HTERT RPE-1 (cell line): ENCODE data around the gene CDH22.

Source experiments
- in situ Hi-C: fragments of 300-500 bp; cut with MboI; formaldehyde crosslinking; loops from 4 replicates; pipeline ENCODE4 v1.14.3; 2020; ENCODE audit warnings: low sequenced_read_pairs

Gene CDH22

GRCh38 chr20:46219190-46219589 is 89.1 kb downstream of the CDH22 start:
- in situ Hi-C loops = no loop called here

GRCh38 chr20:46218656-46219055 is 89.6 kb downstream of the CDH22 start:
- in situ Hi-C loops = no loop called here

- in situ Hi-C loops = no loop called here
Measured at GRCh38 chr20:46217583-46217982, 90.7 kb downstream of the CDH22 start.

- in situ Hi-C loops = no loop called here
Measured at GRCh38 chr20:46216770-46217464, 91.4 kb downstream of the CDH22 start.

GRCh38 chr20:46215913-46216707 is 92.2 kb downstream of the CDH22 start:
- in situ Hi-C loops = no loop called here

GRCh38 chr20:46214824-46215488 is 93.3 kb downstream of the CDH22 start:
- in situ Hi-C loops = no loop called here

- in situ Hi-C loops = no loop called here
Measured at GRCh38 chr20:46213946-46214823, 94.1 kb downstream of the CDH22 start.

GRCh38 chr20:46212876-46213275 is 95.4 kb downstream of the CDH22 start:
- in situ Hi-C loops = no loop called here

- in situ Hi-C loops = no loop called here
Measured at GRCh38 chr20:46212252-46212651, 96.0 kb downstream of the CDH22 start.

- in situ Hi-C loops = no loop called here
Measured at GRCh38 chr20:46211331-46211722, 97.0 kb downstream of the CDH22 start.

GRCh38 chr20:46210672-46211330 is 97.5 kb downstream of the CDH22 start:
- in situ Hi-C loops = no loop called here

- in situ Hi-C loops = no loop called here
Measured at GRCh38 chr20:46209930-46210671, 98.2 kb downstream of the CDH22 start.

- in situ Hi-C loops = no loop called here
Measured at GRCh38 chr20:46207793-46208192, 100.5 kb downstream of the CDH22 start.

GRCh38 chr20:46206992-46207549 is 101.2 kb downstream of the CDH22 start:
- in situ Hi-C loops = no loop called here

- in situ Hi-C loops = no loop called here
Measured at GRCh38 chr20:46206025-46206424, 102.3 kb downstream of the CDH22 start.

- in situ Hi-C loops = no loop called here
Measured at GRCh38 chr20:46205349-46205748, 102.9 kb downstream of the CDH22 start.

- in situ Hi-C loops = no loop called here
Measured at GRCh38 chr20:46204594-46205186, 103.6 kb downstream of the CDH22 start.

GRCh38 chr20:46203510-46203837 is 104.8 kb downstream of the CDH22 start:
- in situ Hi-C loops = no loop called here
